PFSK-1 (cell line): ENCODE measurements around the gene NFIC.

Experiments used
- FOXP2 ChIP-seq: optimal IDR thresholded peaks from 2 replicates; pipeline ENCODE3; 2011; ENCODE audit warnings: borderline replicate concordance, control low read depth, inconsistent platforms; ENCODE audit not compliant: insufficient read depth; ENCODE audit errors: extremely low read length, extremely low read depth
- POLR2AphosphoS5 ChIP-seq: IDR thresholded peaks from 2 replicates; pipeline ENCODE4 v1.6.1; 2012; ENCODE audit warnings: low read depth, mild to moderate bottlenecking, control low read depth, low read length, moderate library complexity
- SIN3A ChIP-seq: IDR thresholded peaks from 2 replicates; pipeline ENCODE4 v1.6.1; 2012; ENCODE audit warnings: mild to moderate bottlenecking, low read length, moderate library complexity, borderline replicate concordance; ENCODE audit not compliant: insufficient read depth
- TAF1 ChIP-seq: IDR thresholded peaks from 2 replicates; pipeline ENCODE4 v1.6.1; 2012; ENCODE audit warnings: low read length, control low read depth, borderline replicate concordance; ENCODE audit not compliant: insufficient read depth
- TF ChIP-seq, protein P1 (sequence below), 2 experiments: IDR thresholded peaks; 2 replicates each; pipeline versions ENCODE4 v1.6.1 to v1.8.0; 2011 to 2012; ENCODE audit warnings: low read depth in 2 of 2, low read length in 2 of 2, control low read depth in 1 of 2, inconsistent platforms in 1 of 2, mild to moderate bottlenecking in 1 of 2, moderate library complexity in 1 of 2; ENCODE audit not compliant: insufficient read depth in 1 of 2

DNA sequence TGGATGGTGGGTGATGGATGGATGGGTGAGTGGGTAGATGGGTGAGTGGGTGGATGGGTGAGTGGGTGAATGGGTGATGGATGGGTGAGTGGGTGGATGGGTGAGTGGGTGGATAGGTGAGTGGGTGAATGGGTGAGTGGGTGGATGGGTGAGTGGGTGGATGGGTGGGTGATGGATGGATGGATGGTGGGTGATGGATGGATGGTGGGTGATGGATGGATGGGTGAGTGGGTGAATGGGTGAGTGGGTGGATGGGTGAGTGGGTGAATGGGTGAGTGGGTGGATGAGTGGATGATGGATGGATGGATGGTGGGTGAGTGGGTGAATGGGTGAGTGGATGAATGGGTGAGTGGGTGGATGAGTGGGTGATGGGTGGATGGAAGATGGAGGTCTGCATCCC lies 111.1 kb downstream of the NFIC start:
- no peak for TF ChIP-seq POLR2AphosphoS5
- no peak for TF ChIP-seq TAF1
- TF ChIP-seq SIN3A, result no peak
- TF ChIP-seq, protein P1, sequence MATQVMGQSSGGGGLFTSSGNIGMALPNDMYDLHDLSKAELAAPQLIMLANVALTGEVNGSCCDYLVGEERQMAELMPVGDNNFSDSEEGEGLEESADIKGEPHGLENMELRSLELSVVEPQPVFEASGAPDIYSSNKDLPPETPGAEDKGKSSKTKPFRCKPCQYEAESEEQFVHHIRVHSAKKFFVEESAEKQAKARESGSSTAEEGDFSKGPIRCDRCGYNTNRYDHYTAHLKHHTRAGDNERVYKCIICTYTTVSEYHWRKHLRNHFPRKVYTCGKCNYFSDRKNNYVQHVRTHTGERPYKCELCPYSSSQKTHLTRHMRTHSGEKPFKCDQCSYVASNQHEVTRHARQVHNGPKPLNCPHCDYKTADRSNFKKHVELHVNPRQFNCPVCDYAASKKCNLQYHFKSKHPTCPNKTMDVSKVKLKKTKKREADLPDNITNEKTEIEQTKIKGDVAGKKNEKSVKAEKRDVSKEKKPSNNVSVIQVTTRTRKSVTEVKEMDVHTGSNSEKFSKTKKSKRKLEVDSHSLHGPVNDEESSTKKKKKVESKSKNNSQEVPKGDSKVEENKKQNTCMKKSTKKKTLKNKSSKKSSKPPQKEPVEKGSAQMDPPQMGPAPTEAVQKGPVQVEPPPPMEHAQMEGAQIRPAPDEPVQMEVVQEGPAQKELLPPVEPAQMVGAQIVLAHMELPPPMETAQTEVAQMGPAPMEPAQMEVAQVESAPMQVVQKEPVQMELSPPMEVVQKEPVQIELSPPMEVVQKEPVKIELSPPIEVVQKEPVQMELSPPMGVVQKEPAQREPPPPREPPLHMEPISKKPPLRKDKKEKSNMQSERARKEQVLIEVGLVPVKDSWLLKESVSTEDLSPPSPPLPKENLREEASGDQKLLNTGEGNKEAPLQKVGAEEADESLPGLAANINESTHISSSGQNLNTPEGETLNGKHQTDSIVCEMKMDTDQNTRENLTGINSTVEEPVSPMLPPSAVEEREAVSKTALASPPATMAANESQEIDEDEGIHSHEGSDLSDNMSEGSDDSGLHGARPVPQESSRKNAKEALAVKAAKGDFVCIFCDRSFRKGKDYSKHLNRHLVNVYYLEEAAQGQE (IDR thresholded peaks at IDR 0.05; ENCODE audit: insufficient read depth in 1 of 2, low read depth in 2 of 2, low read length in 2 of 2), result no peak
- no peak for TF ChIP-seq FOXP2
